SK-N-SH (cell line): ENCODE results near the gene RETSAT.

Experiments used
- EP300 ChIP-seq, 2 experiments: IDR thresholded peaks; 2 replicates each; pipeline versions ENCODE4 v1.4.0 to v1.6.1; 2012; ENCODE audit warnings: borderline replicate concordance in 1 of 2, low read depth in 1 of 2, low read length in 1 of 2
- EZH2phosphoT487 ChIP-seq: fragments of 200-600 bp; sonication (generic); IDR thresholded peaks from 2 replicates; pipeline ENCODE4 v1.6.1; 2017; ENCODE audit warnings: low read depth, mixed run types, mild to moderate bottlenecking, antibody characterized with exemption, moderate library complexity, borderline replicate concordance
- FOSL2 ChIP-seq: IDR thresholded peaks from 2 replicates; pipeline ENCODE4 v1.4.0; 2012; ENCODE audit warnings: low read depth, mild to moderate bottlenecking, moderate library complexity, borderline replicate concordance
- POLR2AphosphoS5 ChIP-seq: IDR thresholded peaks from 2 replicates; pipeline ENCODE4 v1.6.1; 2012; ENCODE audit warnings: low read depth, low read length
- RAD21 ChIP-seq: IDR thresholded peaks from 2 replicates; pipeline ENCODE4 v1.6.1; 2012; ENCODE audit warnings: mild to moderate bottlenecking, low read length
- RFX5 ChIP-seq: IDR thresholded peaks from 2 replicates; pipeline ENCODE4 v1.6.1; 2012; ENCODE audit warnings: mild to moderate bottlenecking, improper control_type of control experiment, low read length
- SIN3A ChIP-seq: IDR thresholded peaks from 2 replicates; pipeline ENCODE4 v1.6.1; 2012; ENCODE audit warnings: low read depth, mild to moderate bottlenecking, low read length, moderate library complexity, borderline replicate concordance
- SMC3 ChIP-seq: IDR thresholded peaks from 2 replicates; pipeline ENCODE4 v1.6.1; 2012; ENCODE audit warnings: low read depth, low read length, improper control_type of control experiment
- TEAD4 ChIP-seq: IDR thresholded peaks from 2 replicates; pipeline ENCODE4 v1.4.0; 2012; ENCODE audit warnings: mild to moderate bottlenecking, borderline replicate concordance; ENCODE audit not compliant: insufficient read depth
- TF ChIP-seq, protein P1 (sequence below): fragments of 200-600 bp; sonication (generic); IDR thresholded peaks from 2 replicates; pipeline ENCODE4 v1.6.1; 2017; ENCODE audit warnings: antibody characterized with exemption, mild to moderate bottlenecking, moderate library complexity
- TF ChIP-seq, protein P2 (sequence below): IDR thresholded peaks from 2 replicates; pipeline ENCODE4 v1.4.0; 2012; ENCODE audit warnings: low read depth, borderline replicate concordance
- TF ChIP-seq, protein P3 (sequence below): fragments of 150-350 bp; IDR thresholded peaks from 2 replicates; pipeline ENCODE4 v1.6.1; 2017; ENCODE audit warnings: antibody characterized with exemption, low read length, low read depth, borderline replicate concordance
- TF ChIP-seq, protein P4 (sequence below): IDR thresholded peaks from 2 replicates; pipeline ENCODE4 v1.6.1; 2012; ENCODE audit warnings: mild to moderate bottlenecking, low read depth, low read length, moderate library complexity

DNA sequence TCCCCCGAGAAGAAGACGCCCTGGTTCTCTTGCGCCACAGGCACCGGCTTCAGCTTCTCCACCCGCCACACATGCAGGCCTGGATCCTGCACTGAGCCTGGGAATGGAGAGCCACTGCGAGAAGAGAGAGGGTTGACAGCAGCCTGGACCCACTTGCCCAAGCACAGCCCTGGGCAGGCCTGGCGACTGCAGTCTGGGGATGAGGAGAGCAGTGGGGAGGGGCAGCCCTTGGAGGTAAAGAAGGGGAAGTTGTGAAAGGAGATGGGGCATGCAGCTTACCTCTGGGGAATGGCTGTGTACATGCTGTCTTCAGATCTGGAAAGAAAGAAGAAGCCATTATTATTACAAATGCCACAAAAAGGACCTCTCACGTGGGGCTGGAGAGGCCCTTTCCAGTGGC, 47.5 kb upstream of the RETSAT start:
- TF ChIP-seq, protein P1, sequence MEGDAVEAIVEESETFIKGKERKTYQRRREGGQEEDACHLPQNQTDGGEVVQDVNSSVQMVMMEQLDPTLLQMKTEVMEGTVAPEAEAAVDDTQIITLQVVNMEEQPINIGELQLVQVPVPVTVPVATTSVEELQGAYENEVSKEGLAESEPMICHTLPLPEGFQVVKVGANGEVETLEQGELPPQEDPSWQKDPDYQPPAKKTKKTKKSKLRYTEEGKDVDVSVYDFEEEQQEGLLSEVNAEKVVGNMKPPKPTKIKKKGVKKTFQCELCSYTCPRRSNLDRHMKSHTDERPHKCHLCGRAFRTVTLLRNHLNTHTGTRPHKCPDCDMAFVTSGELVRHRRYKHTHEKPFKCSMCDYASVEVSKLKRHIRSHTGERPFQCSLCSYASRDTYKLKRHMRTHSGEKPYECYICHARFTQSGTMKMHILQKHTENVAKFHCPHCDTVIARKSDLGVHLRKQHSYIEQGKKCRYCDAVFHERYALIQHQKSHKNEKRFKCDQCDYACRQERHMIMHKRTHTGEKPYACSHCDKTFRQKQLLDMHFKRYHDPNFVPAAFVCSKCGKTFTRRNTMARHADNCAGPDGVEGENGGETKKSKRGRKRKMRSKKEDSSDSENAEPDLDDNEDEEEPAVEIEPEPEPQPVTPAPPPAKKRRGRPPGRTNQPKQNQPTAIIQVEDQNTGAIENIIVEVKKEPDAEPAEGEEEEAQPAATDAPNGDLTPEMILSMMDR, result no peak
- TF ChIP-seq FOSL2 (no peak), POLR2AphosphoS5 (no peak), RFX5 (no peak), EZH2phosphoT487 (no peak), TEAD4 (no peak), RAD21 (no peak), SMC3 (no peak), SIN3A (no peak), EP300 (IDR thresholded peaks at IDR 0.05; ENCODE audit: borderline replicate concordance in 1 of 2, low read depth in 1 of 2, low read length in 1 of 2) (no peak)
- TF ChIP-seq, protein P2, sequence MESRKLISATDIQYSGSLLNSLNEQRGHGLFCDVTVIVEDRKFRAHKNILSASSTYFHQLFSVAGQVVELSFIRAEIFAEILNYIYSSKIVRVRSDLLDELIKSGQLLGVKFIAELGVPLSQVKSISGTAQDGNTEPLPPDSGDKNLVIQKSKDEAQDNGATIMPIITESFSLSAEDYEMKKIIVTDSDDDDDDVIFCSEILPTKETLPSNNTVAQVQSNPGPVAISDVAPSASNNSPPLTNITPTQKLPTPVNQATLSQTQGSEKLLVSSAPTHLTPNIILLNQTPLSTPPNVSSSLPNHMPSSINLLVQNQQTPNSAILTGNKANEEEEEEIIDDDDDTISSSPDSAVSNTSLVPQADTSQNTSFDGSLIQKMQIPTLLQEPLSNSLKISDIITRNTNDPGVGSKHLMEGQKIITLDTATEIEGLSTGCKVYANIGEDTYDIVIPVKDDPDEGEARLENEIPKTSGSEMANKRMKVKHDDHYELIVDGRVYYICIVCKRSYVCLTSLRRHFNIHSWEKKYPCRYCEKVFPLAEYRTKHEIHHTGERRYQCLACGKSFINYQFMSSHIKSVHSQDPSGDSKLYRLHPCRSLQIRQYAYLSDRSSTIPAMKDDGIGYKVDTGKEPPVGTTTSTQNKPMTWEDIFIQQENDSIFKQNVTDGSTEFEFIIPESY, result no peak
- TF ChIP-seq, protein P3, sequence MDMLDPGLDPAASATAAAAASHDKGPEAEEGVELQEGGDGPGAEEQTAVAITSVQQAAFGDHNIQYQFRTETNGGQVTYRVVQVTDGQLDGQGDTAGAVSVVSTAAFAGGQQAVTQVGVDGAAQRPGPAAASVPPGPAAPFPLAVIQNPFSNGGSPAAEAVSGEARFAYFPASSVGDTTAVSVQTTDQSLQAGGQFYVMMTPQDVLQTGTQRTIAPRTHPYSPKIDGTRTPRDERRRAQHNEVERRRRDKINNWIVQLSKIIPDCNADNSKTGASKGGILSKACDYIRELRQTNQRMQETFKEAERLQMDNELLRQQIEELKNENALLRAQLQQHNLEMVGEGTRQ, result no peak
- TF ChIP-seq, protein P4, sequence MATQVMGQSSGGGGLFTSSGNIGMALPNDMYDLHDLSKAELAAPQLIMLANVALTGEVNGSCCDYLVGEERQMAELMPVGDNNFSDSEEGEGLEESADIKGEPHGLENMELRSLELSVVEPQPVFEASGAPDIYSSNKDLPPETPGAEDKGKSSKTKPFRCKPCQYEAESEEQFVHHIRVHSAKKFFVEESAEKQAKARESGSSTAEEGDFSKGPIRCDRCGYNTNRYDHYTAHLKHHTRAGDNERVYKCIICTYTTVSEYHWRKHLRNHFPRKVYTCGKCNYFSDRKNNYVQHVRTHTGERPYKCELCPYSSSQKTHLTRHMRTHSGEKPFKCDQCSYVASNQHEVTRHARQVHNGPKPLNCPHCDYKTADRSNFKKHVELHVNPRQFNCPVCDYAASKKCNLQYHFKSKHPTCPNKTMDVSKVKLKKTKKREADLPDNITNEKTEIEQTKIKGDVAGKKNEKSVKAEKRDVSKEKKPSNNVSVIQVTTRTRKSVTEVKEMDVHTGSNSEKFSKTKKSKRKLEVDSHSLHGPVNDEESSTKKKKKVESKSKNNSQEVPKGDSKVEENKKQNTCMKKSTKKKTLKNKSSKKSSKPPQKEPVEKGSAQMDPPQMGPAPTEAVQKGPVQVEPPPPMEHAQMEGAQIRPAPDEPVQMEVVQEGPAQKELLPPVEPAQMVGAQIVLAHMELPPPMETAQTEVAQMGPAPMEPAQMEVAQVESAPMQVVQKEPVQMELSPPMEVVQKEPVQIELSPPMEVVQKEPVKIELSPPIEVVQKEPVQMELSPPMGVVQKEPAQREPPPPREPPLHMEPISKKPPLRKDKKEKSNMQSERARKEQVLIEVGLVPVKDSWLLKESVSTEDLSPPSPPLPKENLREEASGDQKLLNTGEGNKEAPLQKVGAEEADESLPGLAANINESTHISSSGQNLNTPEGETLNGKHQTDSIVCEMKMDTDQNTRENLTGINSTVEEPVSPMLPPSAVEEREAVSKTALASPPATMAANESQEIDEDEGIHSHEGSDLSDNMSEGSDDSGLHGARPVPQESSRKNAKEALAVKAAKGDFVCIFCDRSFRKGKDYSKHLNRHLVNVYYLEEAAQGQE, result no peak
